GM12892 (cell line): ENCODE data around the gene STXBP3.

Experiments used
- POLR2A ChIP-seq: IDR thresholded peaks from 2 replicates; pipeline ENCODE4 v1.6.1; 2011; ENCODE audit warnings: low read depth, low read length, control low read depth
- POLR2AphosphoS5 ChIP-seq: IDR thresholded peaks from 2 replicates; pipeline ENCODE4 v1.6.1; 2011; ENCODE audit warnings: low read depth, low read length, control low read depth

GRCh38 chr1:108712606-108713150, 33.8 kb upstream of the STXBP3 start, which contains the start of gene FNDC7:
- TF ChIP-seq POLR2A: no peak
- TF ChIP-seq POLR2AphosphoS5: no peak
